ENCODE results near the gene CA6.

DNA sequence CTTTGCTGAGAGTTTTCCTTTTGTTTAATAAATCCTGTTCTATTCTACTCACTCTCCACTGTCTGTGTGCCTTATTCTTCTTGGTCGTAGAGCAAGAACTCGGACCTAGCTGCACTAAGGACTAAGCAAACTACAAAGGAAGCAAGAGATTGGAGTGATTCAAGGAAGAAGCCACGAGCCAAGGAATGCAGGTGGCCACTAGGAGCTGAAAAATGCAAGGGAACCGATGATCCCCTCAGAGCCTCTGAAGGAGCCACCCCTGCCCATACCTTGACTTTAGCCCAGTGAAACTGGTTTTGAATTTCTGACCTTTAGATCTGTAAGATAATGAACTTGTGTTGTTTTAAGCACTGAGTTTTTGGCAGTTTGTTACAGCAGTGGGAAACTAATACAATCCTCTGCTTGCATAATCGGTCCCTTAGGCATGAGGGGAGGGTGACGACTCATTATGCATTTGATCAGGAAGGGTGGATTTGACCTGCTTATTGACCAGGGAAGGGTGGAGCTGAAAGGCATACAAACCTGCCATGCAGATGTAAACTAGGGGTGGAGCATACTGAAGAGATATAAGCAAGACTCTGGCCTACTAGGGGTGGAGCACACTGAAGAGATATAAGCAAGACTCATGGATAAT, 6.2 kb upstream of the CA6 start:
- TF ChIP-seq POLR2A (IDR thresholded peaks at IDR 0.05) (no peak), CTCF (IDR thresholded peaks at IDR 0.05) (no peak)
